IMR-90 (cell line): ENCODE results near the gene HS2ST1. TPM values are rescaled to one million over a fixed set of nuclear protein-coding genes. Genes with fewer than 3 reads are reported as not detected.

ENCODE experiments used
- ATAC-seq: fragments of 200-7000 bp; cut with Tn5 transposase; 2 replicates; pipeline ENCODE4 v1.9.1; 2020; ENCODE audit warnings: low read depth, mild to moderate bottlenecking, moderate library complexity
- BruUV-seq: library from RNA; stranded (reverse); fragments of 400-500 nt; replicated peaks from 2 replicates; lab custom pipeline; 2021; lab: Mats Ljungman, UMichigan
- CTCF ChIA-PET: fragments of 300-600 bp; formaldehyde crosslinking; extraction: SDS; loops from one replicate; lab custom pipeline; 2021; ENCODE audit warnings: antibody characterized with exemption; lab: Yijun Ruan, JAX
- POLR2A ChIA-PET: fragments of 300-600 bp; sonication (Branson Sonifier 250); formaldehyde crosslinking; loops from one replicate; lab custom pipeline; 2022; ENCODE audit warnings: antibody characterized with exemption; ENCODE audit not compliant: unreplicated experiment; lab: Charles Lee
- DNase-seq: peaks from one replicate; pipeline ENCODE4 v3.0.0; 2013
- H2AFZ ChIP-seq: replicated peaks from 2 replicates; pipeline ENCODE3; 2013; ENCODE audit warnings: low read length, mild to moderate bottlenecking; ENCODE audit not compliant: poor library complexity
- H2AK5ac ChIP-seq: 2 replicates; pipeline ENCODE4 v1.6.1; 2013; ENCODE audit warnings: low read depth, low read length, inconsistent platforms
- H2AK9ac ChIP-seq: replicated peaks from 2 replicates; pipeline ENCODE3; 2013; ENCODE audit warnings: mild to moderate bottlenecking, low read depth, low read length, moderate library complexity; ENCODE audit not compliant: poor library complexity
- H2BK120ac ChIP-seq: 2 replicates; pipeline ENCODE4 v1.6.1; 2013; ENCODE audit warnings: low read depth, low read length, inconsistent platforms
- H2BK15ac ChIP-seq: 3 replicates; pipeline ENCODE4 v1.6.1; 2013; ENCODE audit warnings: low read depth, low read length, inconsistent platforms
- H2BK20ac ChIP-seq: 2 replicates; pipeline ENCODE4 v1.6.1; 2013; ENCODE audit warnings: low read depth, mild to moderate bottlenecking, inconsistent platforms, low read length, moderate library complexity
- H2BK5ac ChIP-seq: 2 replicates; pipeline ENCODE4 v1.6.1; 2013; ENCODE audit warnings: mild to moderate bottlenecking, low read depth, low read length, inconsistent platforms; ENCODE audit not compliant: poor library complexity, severe bottlenecking
- H3K14ac ChIP-seq: replicated peaks from 2 replicates; pipeline ENCODE4 v1.6.1; 2013; ENCODE audit warnings: low read depth, low read length, inconsistent platforms
- H3K18ac ChIP-seq: 2 replicates; pipeline ENCODE4 v1.6.1; 2013; ENCODE audit warnings: low read depth, low read length, control low read depth
- H3K23ac ChIP-seq: 2 replicates; pipeline ENCODE4 v1.6.1; 2013; ENCODE audit warnings: low read depth, low read length, inconsistent platforms
- H3K27ac ChIP-seq: 2 replicates; pipeline ENCODE4 v1.5.1; 2013; ENCODE audit warnings: mild to moderate bottlenecking, control low read depth, low read length; ENCODE audit not compliant: insufficient read depth
- H3K27me3 ChIP-seq: 2 replicates; pipeline ENCODE4 v1.6.1; 2013; ENCODE audit warnings: low read length; ENCODE audit not compliant: control insufficient read depth, insufficient read depth
- H3K36me3 ChIP-seq: 2 replicates; pipeline ENCODE4 v1.6.1; 2013; ENCODE audit warnings: low read length, mixed read lengths; ENCODE audit not compliant: control insufficient read depth, insufficient read depth
- H3K4ac ChIP-seq: 2 replicates; pipeline ENCODE4 v1.6.1; 2013; ENCODE audit warnings: low read depth, low read length, inconsistent platforms
- H3K4me1 ChIP-seq: 2 replicates; pipeline ENCODE4 v1.6.1; 2013; ENCODE audit warnings: low read length, mixed read lengths; ENCODE audit not compliant: control insufficient read depth, insufficient read depth
- H3K4me2 ChIP-seq: 2 replicates; pipeline ENCODE4 v1.6.1; 2013; ENCODE audit warnings: low read depth, mild to moderate bottlenecking, control low read depth, low read length, moderate library complexity
- H3K4me3 ChIP-seq: 2 replicates; pipeline ENCODE4 v1.5.1; 2013; ENCODE audit warnings: low read depth, mild to moderate bottlenecking, control low read depth, low read length, moderate library complexity; ENCODE audit not compliant: insufficient read depth
- H3K56ac ChIP-seq: 2 replicates; pipeline ENCODE4 v1.6.1; 2013; ENCODE audit warnings: low read length, inconsistent platforms; ENCODE audit not compliant: insufficient read depth; ENCODE audit errors: extremely low read depth
- H3K79me1 ChIP-seq, 2 experiments: 2 replicates each; pipeline ENCODE4 v1.6.1; 2013; ENCODE audit warnings: low read length in 2 of 2, inconsistent platforms in 1 of 2, low read depth in 1 of 2
- H3K9ac ChIP-seq: 2 replicates; pipeline ENCODE4 v1.6.1; 2013; ENCODE audit warnings: low read depth, low read length, control low read depth
- H3K9me1 ChIP-seq: 2 replicates; pipeline ENCODE4 v1.6.1; 2013; ENCODE audit warnings: low read length, inconsistent platforms; ENCODE audit not compliant: insufficient read depth
- H3K9me3 ChIP-seq: 2 replicates; pipeline ENCODE4 v1.6.1; 2013; ENCODE audit warnings: low read length; ENCODE audit not compliant: control insufficient read depth, insufficient read depth
- H4K20me1 ChIP-seq: 2 replicates; pipeline ENCODE4 v1.6.1; 2013; ENCODE audit warnings: low read length, inconsistent platforms; ENCODE audit not compliant: insufficient read depth
- H4K5ac ChIP-seq: 2 replicates; pipeline ENCODE4 v1.6.1; 2013; ENCODE audit warnings: mild to moderate bottlenecking, low read depth, low read length, control low read depth
- H4K8ac ChIP-seq, 2 experiments: 2 replicates each; pipeline ENCODE4 v1.6.1; 2013; ENCODE audit warnings: low read depth in 2 of 2, low read length in 2 of 2, control low read depth in 1 of 2, inconsistent platforms in 1 of 2
- H4K91ac ChIP-seq: 2 replicates; pipeline ENCODE4 v1.6.1; 2013; ENCODE audit warnings: low read depth, low read length, inconsistent platforms; ENCODE audit not compliant: insufficient read depth
- BHLHE40 ChIP-seq: fragments of 150-350 bp; IDR thresholded peaks from 2 replicates; pipeline ENCODE4 v1.6.1; 2016; ENCODE audit warnings: mild to moderate bottlenecking, low read depth, low read length
- CHD1 ChIP-seq: IDR thresholded peaks from 2 replicates; pipeline ENCODE4 v1.6.1; 2012; ENCODE audit warnings: low read depth, low read length, improper control_type of control experiment
- FOS ChIP-seq: fragments of 150-350 bp; IDR thresholded peaks from 2 replicates; pipeline ENCODE4 v1.6.1; 2016; ENCODE audit warnings: low read depth, low read length
- MAFK ChIP-seq: IDR thresholded peaks from 2 replicates; pipeline ENCODE4 v1.6.1; 2012; ENCODE audit warnings: low read depth, low read length, improper control_type of control experiment
- MAZ ChIP-seq: IDR thresholded peaks from 2 replicates; pipeline ENCODE4 v1.6.1; 2012; ENCODE audit warnings: low read depth, mild to moderate bottlenecking, low read length, improper control_type of control experiment, moderate library complexity, borderline replicate concordance
- MXI1 ChIP-seq: IDR thresholded peaks from 2 replicates; pipeline ENCODE4 v1.6.1; 2012; ENCODE audit warnings: low read depth, mild to moderate bottlenecking, low read length, moderate library complexity, borderline replicate concordance
- NFE2L2 ChIP-seq: fragments of 150-350 bp; IDR thresholded peaks from 2 replicates; pipeline ENCODE4 v1.6.1; 2016; ENCODE audit warnings: low read depth, mild to moderate bottlenecking, low read length
- POLR2A ChIP-seq: IDR thresholded peaks from 2 replicates; pipeline ENCODE4 v1.6.1; 2012; ENCODE audit warnings: mild to moderate bottlenecking, low read depth, low read length
- RAD21 ChIP-seq: IDR thresholded peaks from 2 replicates; pipeline ENCODE4 v1.6.1; 2012; ENCODE audit warnings: low read length, improper control_type of control experiment
- RCOR1 ChIP-seq: IDR thresholded peaks from 2 replicates; pipeline ENCODE4 v1.6.1; 2012; ENCODE audit warnings: mild to moderate bottlenecking, low read length, improper control_type of control experiment; ENCODE audit not compliant: insufficient replicate concordance
- SMC3 ChIP-seq: fragments of 150-350 bp; IDR thresholded peaks from 2 replicates; pipeline ENCODE4 v1.6.1; 2016; ENCODE audit warnings: low read depth, mild to moderate bottlenecking, antibody characterized with exemption, low read length, moderate library complexity
- WGBS, 2 experiments: methylation state at CpG; one replicate each; pipeline versions ENCODE4 v1.1.5 to v1.1.7; 2013; ENCODE audit warnings: missing lambda C conversion rate in 2 of 2; ENCODE audit not compliant: insufficient read length in 1 of 2; ENCODE audit errors: extremely low coverage in 2 of 2; 5-methylcytosine and 5-hydroxymethylcytosine counted together
- dilution Hi-C: fragments of 300-500 bp; cut with HindIII; formaldehyde crosslinking; loops from one replicate; pipeline ENCODE4 v1.14.3; 2018; ENCODE audit warnings: low sequenced_read_pairs; ENCODE audit not compliant: unreplicated experiment
- in situ Hi-C: fragments of 300-500 bp; cut with MboI; formaldehyde crosslinking; loops from 3 replicates; pipeline ENCODE4 v1.14.3; 2019; ENCODE audit warnings: low sequenced_read_pairs, inconsistent platforms, mixed read lengths
- intact Hi-C: fragments of 100-400 bp; cut with micrococcal nuclease; formaldehyde crosslinking; loops from 2 replicates; pipeline ENCODE4 v1.10.0; 2022
- polyA plus RNA-seq, 3 experiments: library from polyadenylated mRNA; depleted of rRNA; stranded (reverse); fragments of >200 nt; gene quantifications; 2 replicates each; pipeline ENCODE4 v1.2.3, GENCODE V29; 2012; ENCODE audit warnings: low replicate concordance in 1 of 3
- total RNA-seq: library from RNA; depleted of rRNA; stranded (reverse); fragments of >200 nt; gene quantifications from 2 replicates; pipeline ENCODE4 v1.2.3, GENCODE V29; 2012
- TF ChIP-seq, protein P1 (sequence below): fragments of 150-350 bp; IDR thresholded peaks from 2 replicates; pipeline ENCODE4 v1.6.1; 2016; ENCODE audit warnings: low read depth, mild to moderate bottlenecking, low read length, moderate library complexity, borderline replicate concordance

Gene HS2ST1
- total and polyA plus RNA-seq, 2 of the 4 experiments (the other 2 are of a cell fraction): 7.8 to 13.1 TPM

DNA sequence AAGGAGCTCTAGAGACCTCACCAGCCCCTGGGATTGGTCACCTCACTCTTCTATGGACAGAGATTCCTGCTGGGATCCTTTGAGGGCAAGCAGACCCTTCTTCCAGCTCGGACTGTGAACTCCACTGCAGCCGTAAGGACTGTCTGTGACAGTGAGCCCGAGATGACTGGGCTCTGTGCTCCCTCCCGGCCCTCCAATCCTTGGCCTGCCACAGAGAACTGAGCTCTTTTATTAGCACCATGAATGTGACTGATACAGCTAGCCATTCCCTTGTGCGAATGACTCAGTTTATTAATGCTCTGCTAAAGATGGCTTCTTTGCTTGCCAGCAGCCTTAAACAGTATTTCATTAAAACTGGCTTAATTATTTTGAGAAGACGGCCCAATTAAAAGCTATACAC lies 219.6 kb downstream of the HS2ST1 start (continued):
- TF ChIP-seq BHLHE40: no peak
- TF ChIP-seq MXI1: no peak
- TF ChIP-seq RAD21: no peak
- TF ChIP-seq MAFK: no peak
- TF ChIP-seq MAZ: no peak

DNA sequence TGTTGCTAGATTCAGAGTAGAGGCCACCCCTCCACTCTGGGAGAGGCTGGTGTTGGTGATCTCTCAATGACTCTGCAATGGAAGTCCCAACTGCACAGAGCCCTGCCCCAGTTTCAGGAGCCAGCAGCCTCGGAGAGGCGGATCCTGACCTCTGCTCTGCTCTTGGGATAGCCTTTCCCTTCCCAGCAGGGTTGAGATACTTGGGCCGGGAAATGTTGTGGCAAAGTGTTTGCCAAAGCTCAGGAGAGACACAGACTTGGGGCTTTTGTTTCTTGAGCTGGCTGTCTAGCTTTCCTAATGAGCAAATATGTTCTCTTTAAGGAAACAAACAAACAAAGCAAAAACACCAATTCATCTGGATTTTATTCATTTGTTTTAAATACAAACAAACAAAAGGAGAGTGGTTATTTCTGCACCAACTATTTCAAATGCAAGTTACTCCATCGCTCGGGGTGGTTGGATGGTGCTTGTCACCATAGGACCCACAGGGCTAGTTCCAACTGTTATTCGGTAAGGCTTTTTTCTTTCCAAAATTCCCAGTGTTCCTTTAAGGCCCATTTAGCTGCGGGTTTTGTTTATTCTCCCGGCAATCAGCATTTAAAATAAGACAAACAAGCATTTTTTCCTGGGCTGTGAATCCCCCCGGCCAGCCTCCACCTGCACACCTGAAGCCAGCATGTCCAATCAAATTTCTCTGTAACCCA lies 220.3 kb downstream of the HS2ST1 start:
- no peaks in the 10 kb centered on the region for H3K9me3 ChIP-seq
- no peak overlapping the region for H2BK5ac ChIP-seq
- DNase-seq (no peak), ATAC-seq (peak; percentile 6; the same call in 1 of the 2 replicates)
- POLR2A ChIA-PET: no interaction called here
- no peak overlapping the region for H4K5ac ChIP-seq
- H3K18ac ChIP-seq: no peak overlapping the region
- H3K4me2 ChIP-seq: no peak overlapping the region
- WGBS, 2 experiments: no CpG with 5 or more reads among the region's 9 CpGs
- H2AK9ac ChIP-seq: no peak overlapping the region
- H2BK15ac ChIP-seq: no peak overlapping the region
- H3K27me3 ChIP-seq: peaks cover 3% of the 10 kb centered on the region
- H2AK5ac ChIP-seq: no peak overlapping the region
- CTCF ChIA-PET: interaction anchor here (1.0 to 1.1 kb wide), 2 partner anchors 13 to 200 kb away, joined by 3 to 4 read pairs; no protein-coding TSS in a partner anchor
- intact Hi-C loops (loop anchor here (5.0 to 10.0 kb wide), 4 partner anchors 370 to 1460 kb away; no protein-coding TSS in a partner anchor), dilution Hi-C loops (no loop called here), in situ Hi-C loops (loop anchor here (10.0 to 25.0 kb wide), 3 partner anchors 190 to 1160 kb away; partner anchors contain the start of gene LMO4)
- H2BK120ac ChIP-seq: no peak overlapping the region
- no peaks in the 10 kb centered on the region for H3K36me3 ChIP-seq
- no peaks in the 10 kb centered on the region for H4K20me1 ChIP-seq
- no peak overlapping the region for H4K91ac ChIP-seq
- no peak overlapping the region for H2BK20ac ChIP-seq
- TF ChIP-seq MXI1 (no peak), SMC3 (no peak), MAFK (no peak), RCOR1 (no peak), CHD1 (no peak), FOS (no peak), POLR2A (no peak), NFE2L2 (no peak)
- TF ChIP-seq, protein P1, sequence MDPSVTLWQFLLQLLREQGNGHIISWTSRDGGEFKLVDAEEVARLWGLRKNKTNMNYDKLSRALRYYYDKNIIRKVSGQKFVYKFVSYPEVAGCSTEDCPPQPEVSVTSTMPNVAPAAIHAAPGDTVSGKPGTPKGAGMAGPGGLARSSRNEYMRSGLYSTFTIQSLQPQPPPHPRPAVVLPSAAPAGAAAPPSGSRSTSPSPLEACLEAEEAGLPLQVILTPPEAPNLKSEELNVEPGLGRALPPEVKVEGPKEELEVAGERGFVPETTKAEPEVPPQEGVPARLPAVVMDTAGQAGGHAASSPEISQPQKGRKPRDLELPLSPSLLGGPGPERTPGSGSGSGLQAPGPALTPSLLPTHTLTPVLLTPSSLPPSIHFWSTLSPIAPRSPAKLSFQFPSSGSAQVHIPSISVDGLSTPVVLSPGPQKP: no peak
- H3K27ac ChIP-seq: no peak overlapping the region
- H3K4me1 ChIP-seq: peaks cover 2% of the 10 kb centered on the region; the same call in 1 of the 2 replicates
- H2AFZ ChIP-seq: no peak overlapping the region
- no peak overlapping the region for H3K23ac ChIP-seq
- no TSS peak for BruUV-seq
- no peak overlapping the region for H3K4ac ChIP-seq
- H3K79me1 ChIP-seq: no peaks in the 10 kb centered on the region
- no peak overlapping the region for H3K56ac ChIP-seq
- H3K9ac ChIP-seq: no peak overlapping the region
- H4K8ac ChIP-seq: no peak overlapping the region
- H3K9me1 ChIP-seq: no peaks in the 10 kb centered on the region
- no peak overlapping the region for H3K14ac ChIP-seq
- no peak overlapping the region for H3K4me3 ChIP-seq
